ENCODE results near the gene FOXD1.

GRCh38 chr5:73459366-73459765 lies 10.8 kb upstream of the FOXD1 start:
- no peak for TF ChIP-seq MXI1 (IDR thresholded peaks at IDR 0.05; ENCODE audit: borderline replicate concordance, low read depth, low read length)
- TF ChIP-seq, protein P1, sequence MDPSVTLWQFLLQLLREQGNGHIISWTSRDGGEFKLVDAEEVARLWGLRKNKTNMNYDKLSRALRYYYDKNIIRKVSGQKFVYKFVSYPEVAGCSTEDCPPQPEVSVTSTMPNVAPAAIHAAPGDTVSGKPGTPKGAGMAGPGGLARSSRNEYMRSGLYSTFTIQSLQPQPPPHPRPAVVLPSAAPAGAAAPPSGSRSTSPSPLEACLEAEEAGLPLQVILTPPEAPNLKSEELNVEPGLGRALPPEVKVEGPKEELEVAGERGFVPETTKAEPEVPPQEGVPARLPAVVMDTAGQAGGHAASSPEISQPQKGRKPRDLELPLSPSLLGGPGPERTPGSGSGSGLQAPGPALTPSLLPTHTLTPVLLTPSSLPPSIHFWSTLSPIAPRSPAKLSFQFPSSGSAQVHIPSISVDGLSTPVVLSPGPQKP (IDR thresholded peaks at IDR 0.05; ENCODE audit: borderline replicate concordance, low read depth, low read length) = no peak
- no peak for TF ChIP-seq POLR2A (IDR thresholded peaks at IDR 0.05; ENCODE audit: low read depth, low read length)
- TF ChIP-seq RAD21 (IDR thresholded peaks at IDR 0.05; ENCODE audit: low read length) = no peak
- TF ChIP-seq, protein P2, sequence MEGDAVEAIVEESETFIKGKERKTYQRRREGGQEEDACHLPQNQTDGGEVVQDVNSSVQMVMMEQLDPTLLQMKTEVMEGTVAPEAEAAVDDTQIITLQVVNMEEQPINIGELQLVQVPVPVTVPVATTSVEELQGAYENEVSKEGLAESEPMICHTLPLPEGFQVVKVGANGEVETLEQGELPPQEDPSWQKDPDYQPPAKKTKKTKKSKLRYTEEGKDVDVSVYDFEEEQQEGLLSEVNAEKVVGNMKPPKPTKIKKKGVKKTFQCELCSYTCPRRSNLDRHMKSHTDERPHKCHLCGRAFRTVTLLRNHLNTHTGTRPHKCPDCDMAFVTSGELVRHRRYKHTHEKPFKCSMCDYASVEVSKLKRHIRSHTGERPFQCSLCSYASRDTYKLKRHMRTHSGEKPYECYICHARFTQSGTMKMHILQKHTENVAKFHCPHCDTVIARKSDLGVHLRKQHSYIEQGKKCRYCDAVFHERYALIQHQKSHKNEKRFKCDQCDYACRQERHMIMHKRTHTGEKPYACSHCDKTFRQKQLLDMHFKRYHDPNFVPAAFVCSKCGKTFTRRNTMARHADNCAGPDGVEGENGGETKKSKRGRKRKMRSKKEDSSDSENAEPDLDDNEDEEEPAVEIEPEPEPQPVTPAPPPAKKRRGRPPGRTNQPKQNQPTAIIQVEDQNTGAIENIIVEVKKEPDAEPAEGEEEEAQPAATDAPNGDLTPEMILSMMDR (conservative IDR thresholded peaks at IDR 0.05; ENCODE audit: low read depth, low read length) = no peak
- no peak for TF ChIP-seq FOS (IDR thresholded peaks at IDR 0.05; ENCODE audit: low read depth, low read length)
- TF ChIP-seq MAZ (IDR thresholded peaks at IDR 0.05; ENCODE audit: borderline replicate concordance, low read depth, low read length) = no peak
- no peak for TF ChIP-seq CHD1 (IDR thresholded peaks at IDR 0.05; ENCODE audit: low read depth, low read length)

All from IMR-90 (cell line).